ENCODE data around the gene BIRC5.
"Not testable (repeated sequence)": the region's sequence is repeated elsewhere in the genome, so short reads cannot be mapped to it uniquely, and the experiment has no call there.

The BIRC5 gene

DNA sequence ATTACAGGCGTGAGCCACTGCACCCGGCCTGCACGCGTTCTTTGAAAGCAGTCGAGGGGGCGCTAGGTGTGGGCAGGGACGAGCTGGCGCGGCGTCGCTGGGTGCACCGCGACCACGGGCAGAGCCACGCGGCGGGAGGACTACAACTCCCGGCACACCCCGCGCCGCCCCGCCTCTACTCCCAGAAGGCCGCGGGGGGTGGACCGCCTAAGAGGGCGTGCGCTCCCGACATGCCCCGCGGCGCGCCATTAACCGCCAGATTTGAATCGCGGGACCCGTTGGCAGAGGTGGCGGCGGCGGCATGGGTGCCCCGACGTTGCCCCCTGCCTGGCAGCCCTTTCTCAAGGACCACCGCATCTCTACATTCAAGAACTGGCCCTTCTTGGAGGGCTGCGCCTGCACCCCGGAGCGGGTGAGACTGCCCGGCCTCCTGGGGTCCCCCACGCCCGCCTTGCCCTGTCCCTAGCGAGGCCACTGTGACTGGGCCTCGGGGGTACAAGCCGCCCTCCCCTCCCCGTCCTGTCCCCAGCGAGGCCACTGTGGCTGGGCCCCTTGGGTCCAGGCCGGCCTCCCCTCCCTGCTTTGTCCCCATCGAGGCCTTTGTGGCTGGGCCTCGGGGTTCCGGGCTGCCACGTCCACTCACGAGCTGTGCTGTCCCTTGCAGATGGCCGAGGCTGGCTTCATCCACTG lies at the start of gene BIRC5:
Gene BIRC5, plus strand, starts transcription at position 238 of the 690 bp plus-strand sequence. Its CDS starts 64 bp downstream, at position 302.
- Histone ChIP-seq H3K4me3 (peak within 1 kb of the TSS; percentile 83), H3K27ac (peak within 1 kb of the TSS; percentile 85), H3K9me3 (ENCODE audit: low read depth, low read length) (no peaks in the 10 kb centered on the region), H3K36me3 (ENCODE audit: insufficient read depth, low read length) (peaks cover 30% of the 10 kb centered on the region), H3K9ac (ENCODE audit: insufficient read length) (peak within 1 kb of the TSS; percentile 88)
- TF ChIP-seq POLR2AphosphoS5 (IDR thresholded peaks at IDR 0.05; ENCODE audit: borderline replicate concordance, low read depth, low read length), result peak; percentile 87
- no peak for TF ChIP-seq FOXP2 (optimal IDR thresholded peaks at IDR 0.05; ENCODE audit: control extremely low read depth, extremely low read length, insufficient read depth)
- peak; percentile 16 for DNase-seq (ENCODE audit: low read depth, low spot score)

DNA sequence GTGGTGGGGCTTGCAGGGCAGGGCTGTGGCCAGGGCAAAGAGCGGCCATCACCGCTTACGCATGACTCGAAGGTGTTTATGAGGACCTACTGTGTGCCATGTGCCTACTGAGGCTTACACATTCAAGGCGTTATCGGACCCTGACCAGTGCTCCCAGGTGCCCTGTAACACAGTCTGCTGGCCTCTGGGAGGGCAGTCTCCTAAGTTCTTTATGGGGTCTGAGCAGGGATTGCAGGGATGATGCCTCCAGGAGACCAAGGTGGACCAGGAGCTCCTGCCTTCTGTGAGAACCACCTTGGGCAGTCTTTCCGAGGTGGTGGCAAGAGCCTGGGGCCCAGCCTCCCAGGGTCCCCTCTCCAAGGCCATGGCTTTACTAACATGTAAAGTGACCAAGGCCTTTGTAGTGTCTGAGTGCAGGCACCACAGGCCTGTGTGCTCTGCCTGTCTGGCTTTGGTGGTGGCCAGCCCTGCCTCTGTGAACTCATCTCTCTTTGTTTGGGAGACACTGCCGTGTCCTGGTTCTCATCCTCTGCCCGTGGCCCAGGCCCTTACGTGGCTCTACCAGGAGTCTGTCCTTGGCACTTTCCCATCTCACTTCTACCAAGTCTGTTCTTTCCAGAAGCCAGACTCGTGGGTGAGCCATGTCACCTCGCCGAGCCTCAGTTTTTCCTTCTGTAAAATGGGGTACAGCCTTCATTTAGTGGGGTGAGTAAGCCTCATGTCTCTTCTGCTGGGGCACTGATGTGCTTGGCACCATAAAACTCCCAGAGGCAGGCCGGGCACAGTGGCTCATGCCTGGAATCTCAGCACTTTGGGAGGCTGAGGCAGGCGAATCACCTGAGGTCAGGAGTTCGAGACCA lies 49.1 kb upstream of the BIRC5 start:
- H3K9me3 ChIP-seq (ENCODE audit: low read depth, low read length), result no peaks in the 10 kb centered on the region
- TF ChIP-seq EZH2 (IDR thresholded peaks at IDR 0.05), result no peak
- TF ChIP-seq POLR2AphosphoS5 (IDR thresholded peaks at IDR 0.05; ENCODE audit: borderline replicate concordance, low read depth, low read length), result no peak
- TF ChIP-seq FOXP2 (optimal IDR thresholded peaks at IDR 0.05; ENCODE audit: control extremely low read depth, extremely low read length, insufficient read depth), result no peak
- no peak overlapping the region for H3K4me3 ChIP-seq
- no peak for DNase-seq (ENCODE audit: low read depth, low spot score)
- no peak overlapping the region for H3K9ac ChIP-seq (ENCODE audit: insufficient read length)
- H3K36me3 ChIP-seq (ENCODE audit: insufficient read depth, low read length), result no peaks in the 10 kb centered on the region
- no peak overlapping the region for H3K27ac ChIP-seq

DNA sequence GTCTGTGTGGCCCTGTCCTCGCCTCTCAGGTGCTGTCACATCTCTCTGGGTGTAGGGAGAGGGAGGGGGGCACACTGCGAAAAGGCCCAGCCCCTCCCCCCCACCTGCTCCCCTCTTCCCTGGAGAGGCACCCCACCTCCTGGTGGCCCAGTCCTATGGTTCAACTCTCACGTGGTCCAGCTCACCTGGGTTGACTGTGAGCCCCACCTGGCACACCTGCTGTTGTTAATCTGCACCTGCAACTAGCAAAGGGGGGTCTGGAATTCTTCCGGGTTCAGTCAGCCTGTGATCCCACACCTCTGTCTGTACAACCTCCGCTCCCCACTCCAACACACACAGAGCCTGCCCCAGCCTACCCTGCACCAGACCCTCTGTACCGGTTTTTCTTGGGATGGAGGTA lies 47.6 kb upstream of the BIRC5 start:
- Histone ChIP-seq H3K9me3 (ENCODE audit: low read depth, low read length) (no peaks in the 10 kb centered on the region), H3K27ac (no peak overlapping the region), H3K9ac (ENCODE audit: insufficient read length) (no peak overlapping the region), H3K36me3 (ENCODE audit: insufficient read depth, low read length) (no peaks in the 10 kb centered on the region; the same call in 1 of the 2 replicates), H3K4me3 (no peak overlapping the region)
- DNase-seq (ENCODE audit: low read depth, low spot score), result no peak
- TF ChIP-seq EZH2 (IDR thresholded peaks at IDR 0.05) (no peak), POLR2AphosphoS5 (IDR thresholded peaks at IDR 0.05; ENCODE audit: borderline replicate concordance, low read depth, low read length) (no peak), FOXP2 (optimal IDR thresholded peaks at IDR 0.05; ENCODE audit: control extremely low read depth, extremely low read length, insufficient read depth) (no peak)

DNA sequence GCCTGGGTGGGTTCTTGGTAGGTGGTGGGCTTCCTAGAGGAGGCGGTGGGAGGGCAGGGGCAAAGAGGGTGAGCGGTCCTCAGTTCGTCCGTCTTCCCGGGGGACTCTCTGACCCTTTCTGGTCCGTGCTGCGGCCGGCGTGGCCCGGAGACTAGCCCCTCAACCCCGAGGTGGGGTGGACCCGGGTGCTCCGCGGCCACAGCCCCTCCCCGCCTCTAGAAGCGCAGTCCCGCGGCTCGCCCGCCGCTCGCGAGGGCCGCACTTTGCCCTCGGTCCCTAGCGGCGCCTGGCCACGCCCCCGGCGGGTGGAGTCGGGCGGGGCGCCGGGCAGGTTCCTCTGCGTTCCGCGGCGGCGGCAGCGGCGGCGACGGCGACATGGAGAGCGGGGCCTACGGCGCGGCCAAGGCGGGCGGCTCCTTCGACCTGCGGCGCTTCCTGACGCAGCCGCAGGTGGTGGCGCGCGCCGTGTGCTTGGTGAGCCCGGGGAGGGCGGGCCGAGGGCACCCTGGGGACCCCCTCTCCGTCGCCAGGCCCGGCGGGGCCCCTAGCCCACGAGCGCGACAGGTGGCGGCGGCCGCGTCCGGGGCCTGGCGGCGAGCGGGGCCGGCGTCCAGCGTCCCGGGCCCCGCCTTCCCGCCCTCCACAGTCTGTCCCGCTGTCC lies 45.7 kb upstream of the BIRC5 start, which contains the start of gene SYNGR2:
Gene SYNGR2, plus strand, starts transcription at position 340 of the 661 bp plus-strand sequence. Its CDS starts 36 bp downstream, at position 376.
- no peaks in the 10 kb centered on the region for H3K9me3 ChIP-seq (ENCODE audit: low read depth, low read length)
- no peak within 1 kb of the TSS for H3K27ac ChIP-seq
- TF ChIP-seq EZH2 (IDR thresholded peaks at IDR 0.05), result no peak
- TF ChIP-seq FOXP2 (optimal IDR thresholded peaks at IDR 0.05; ENCODE audit: control extremely low read depth, extremely low read length, insufficient read depth), result peak; percentile 50
- no peak for TF ChIP-seq POLR2AphosphoS5 (IDR thresholded peaks at IDR 0.05; ENCODE audit: borderline replicate concordance, low read depth, low read length)
- H3K36me3 ChIP-seq (ENCODE audit: insufficient read depth, low read length), result peaks cover 8% of the 10 kb centered on the region
- DNase-seq (ENCODE audit: low read depth, low spot score), result no peak
- H3K9ac ChIP-seq (ENCODE audit: insufficient read length), result peak within 1 kb of the TSS; percentile 65
- peak within 1 kb of the TSS; percentile 88 for H3K4me3 ChIP-seq

DNA sequence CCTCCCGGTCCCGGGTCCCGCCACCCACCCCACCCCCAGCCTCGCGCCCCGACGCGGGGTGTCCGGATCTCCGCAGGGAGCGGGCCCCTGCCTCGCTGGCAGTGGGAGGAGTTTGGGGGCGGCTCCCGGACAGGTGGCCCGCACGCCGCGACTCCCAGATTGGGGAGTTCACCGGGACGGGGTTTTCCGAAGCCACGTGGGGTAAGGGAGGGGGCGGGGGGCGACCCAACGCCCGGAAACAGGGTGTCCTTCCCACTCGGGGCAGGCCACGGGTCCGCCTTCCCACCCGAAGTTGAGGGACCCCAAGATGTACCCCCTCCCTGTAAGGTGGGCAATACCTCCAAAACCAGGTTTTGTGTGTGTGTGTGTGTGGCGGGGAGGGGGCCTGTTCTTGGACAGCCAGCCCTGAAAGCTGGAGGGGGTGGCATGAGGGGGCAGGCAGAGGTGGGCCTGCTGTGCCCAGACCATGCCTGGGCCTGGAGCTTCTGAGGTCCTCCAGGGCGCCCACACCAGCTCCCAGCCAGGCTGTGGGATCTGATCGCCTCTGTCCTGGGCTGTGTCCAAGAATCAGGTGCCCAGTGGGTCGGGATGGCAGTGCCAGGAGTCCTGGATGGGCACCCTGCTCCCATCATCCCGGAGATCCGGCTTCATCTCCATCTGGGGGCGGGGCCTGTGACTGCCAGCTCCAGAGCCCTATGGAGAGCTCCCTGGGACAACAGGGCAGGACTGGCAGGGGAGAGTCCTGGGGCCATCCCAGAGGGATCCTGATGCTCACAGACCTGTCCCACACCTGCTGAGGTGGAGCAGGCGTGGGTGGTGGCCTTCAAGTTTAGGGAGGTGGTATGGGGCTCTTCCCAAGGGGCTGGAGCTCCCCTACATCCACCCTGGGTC lies 44.9 kb upstream of the BIRC5 start:
- Histone ChIP-seq H3K27ac (no peak overlapping the region), H3K4me3 (peak overlapping the region; percentile 88), H3K36me3 (ENCODE audit: insufficient read depth, low read length) (peaks cover 14% of the 10 kb centered on the region), H3K9me3 (ENCODE audit: low read depth, low read length) (no peaks in the 10 kb centered on the region), H3K9ac (ENCODE audit: insufficient read length) (peak overlapping the region; percentile 65)
- no peak for DNase-seq (ENCODE audit: low read depth, low spot score)
- TF ChIP-seq EZH2 (IDR thresholded peaks at IDR 0.05), result no peak
- TF ChIP-seq FOXP2 (optimal IDR thresholded peaks at IDR 0.05; ENCODE audit: control extremely low read depth, extremely low read length, insufficient read depth), result no peak
- TF ChIP-seq POLR2AphosphoS5 (IDR thresholded peaks at IDR 0.05; ENCODE audit: borderline replicate concordance, low read depth, low read length), result no peak; the same call in 1 of the 2 replicates

DNA sequence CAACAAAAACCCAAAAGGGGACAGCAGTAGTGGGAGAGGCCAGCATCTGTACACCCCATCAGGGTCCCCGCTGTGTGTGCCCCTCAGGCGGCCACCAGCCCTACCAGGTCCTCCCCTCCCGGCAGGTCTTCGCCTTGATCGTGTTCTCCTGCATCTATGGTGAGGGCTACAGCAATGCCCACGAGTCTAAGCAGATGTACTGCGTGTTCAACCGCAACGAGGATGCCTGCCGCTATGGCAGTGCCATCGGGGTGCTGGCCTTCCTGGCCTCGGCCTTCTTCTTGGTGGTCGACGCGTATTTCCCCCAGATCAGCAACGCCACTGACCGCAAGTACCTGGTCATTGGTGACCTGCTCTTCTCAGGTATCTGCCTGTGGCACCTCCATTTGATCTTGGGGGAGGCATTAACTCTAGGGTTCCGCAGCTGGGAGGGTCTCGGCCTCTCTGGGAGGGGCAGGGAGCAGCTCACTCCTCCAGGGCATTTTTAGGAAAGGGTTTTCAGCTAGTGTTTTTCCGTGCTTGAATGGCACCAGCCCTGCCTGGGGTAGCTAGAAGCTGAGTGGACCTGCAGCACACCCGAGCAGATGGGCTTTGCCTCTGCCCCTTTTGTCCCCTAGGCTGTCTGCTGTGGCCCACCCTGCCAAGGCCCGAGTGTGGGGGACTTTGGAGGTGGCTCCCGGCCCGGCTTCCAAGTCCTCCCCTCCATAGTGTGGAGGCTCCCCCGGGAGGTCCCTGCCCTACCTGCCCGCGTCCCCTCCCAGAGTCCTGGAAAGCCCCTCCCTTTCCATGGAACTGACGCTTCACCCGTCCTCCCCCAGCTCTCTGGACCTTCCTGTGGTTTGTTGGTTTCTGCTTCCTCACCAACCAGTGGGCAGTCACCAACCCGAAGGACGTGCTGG lies 43.1 kb upstream of the BIRC5 start:
- Histone ChIP-seq H3K4me3 (no peak overlapping the region), H3K9me3 (ENCODE audit: low read depth, low read length) (no peaks in the 10 kb centered on the region), H3K9ac (ENCODE audit: insufficient read length) (no peak overlapping the region), H3K27ac (no peak overlapping the region), H3K36me3 (ENCODE audit: insufficient read depth, low read length) (peaks cover 21% of the 10 kb centered on the region)
- TF ChIP-seq EZH2 (IDR thresholded peaks at IDR 0.05) (no peak), FOXP2 (optimal IDR thresholded peaks at IDR 0.05; ENCODE audit: control extremely low read depth, extremely low read length, insufficient read depth) (no peak), POLR2AphosphoS5 (IDR thresholded peaks at IDR 0.05; ENCODE audit: borderline replicate concordance, low read depth, low read length) (no peak)
- no peak for DNase-seq (ENCODE audit: low read depth, low spot score)

DNA sequence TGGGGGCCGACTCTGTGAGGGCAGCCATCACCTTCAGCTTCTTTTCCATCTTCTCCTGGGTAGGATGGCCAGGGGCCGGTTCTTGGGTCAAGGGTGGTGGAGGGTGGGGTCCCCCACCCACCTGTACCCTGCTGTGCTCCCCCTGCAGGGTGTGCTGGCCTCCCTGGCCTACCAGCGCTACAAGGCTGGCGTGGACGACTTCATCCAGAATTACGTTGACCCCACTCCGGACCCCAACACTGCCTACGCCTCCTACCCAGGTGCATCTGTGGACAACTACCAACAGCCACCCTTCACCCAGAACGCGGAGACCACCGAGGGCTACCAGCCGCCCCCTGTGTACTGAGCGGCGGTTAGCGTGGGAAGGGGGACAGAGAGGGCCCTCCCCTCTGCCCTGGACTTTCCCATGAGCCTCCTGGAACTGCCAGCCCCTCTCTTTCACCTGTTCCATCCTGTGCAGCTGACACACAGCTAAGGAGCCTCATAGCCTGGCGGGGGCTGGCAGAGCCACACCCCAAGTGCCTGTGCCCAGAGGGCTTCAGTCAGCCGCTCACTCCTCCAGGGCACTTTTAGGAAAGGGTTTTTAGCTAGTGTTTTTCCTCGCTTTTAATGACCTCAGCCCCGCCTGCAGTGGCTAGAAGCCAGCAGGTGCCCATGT lies 42.3 kb upstream of the BIRC5 start:
- DNase-seq (ENCODE audit: low read depth, low spot score); H3K9me3 ChIP-seq (ENCODE audit: low read depth, low read length); H3K4me3 ChIP-seq; H3K9ac ChIP-seq (ENCODE audit: insufficient read length): not testable (repeated sequence)
- Histone ChIP-seq H3K36me3 (ENCODE audit: insufficient read depth, low read length) (peaks cover 21% of the 10 kb centered on the region), H3K27ac (peak overlapping the region; percentile 60)

All from SK-N-MC (cell line).